Breast epithelium (tissue), 3 donors: ENCODE data around the gene EIF6.

ENCODE experiments used
- POLR2A ChIP-seq: fragments of 450-650 bp; IDR thresholded peaks from one replicate; pipeline ENCODE4 v1.6.1; 2016; ENCODE audit warnings: antibody characterized with exemption, mild to moderate bottlenecking, moderate library complexity
- TF ChIP-seq, protein P1 (sequence below), 3 donors: fragments of 450-650 bp; IDR thresholded peaks; one replicate each; pipeline ENCODE4 v1.5.1; 2016 to 2017; ENCODE audit warnings: antibody characterized with exemption in 3 of 3, mild to moderate bottlenecking in 3 of 3, moderate library complexity in 3 of 3

GRCh38 chr20:35264755-35265154, 19.8 kb downstream of the EIF6 start:
- TF ChIP-seq, protein P1, sequence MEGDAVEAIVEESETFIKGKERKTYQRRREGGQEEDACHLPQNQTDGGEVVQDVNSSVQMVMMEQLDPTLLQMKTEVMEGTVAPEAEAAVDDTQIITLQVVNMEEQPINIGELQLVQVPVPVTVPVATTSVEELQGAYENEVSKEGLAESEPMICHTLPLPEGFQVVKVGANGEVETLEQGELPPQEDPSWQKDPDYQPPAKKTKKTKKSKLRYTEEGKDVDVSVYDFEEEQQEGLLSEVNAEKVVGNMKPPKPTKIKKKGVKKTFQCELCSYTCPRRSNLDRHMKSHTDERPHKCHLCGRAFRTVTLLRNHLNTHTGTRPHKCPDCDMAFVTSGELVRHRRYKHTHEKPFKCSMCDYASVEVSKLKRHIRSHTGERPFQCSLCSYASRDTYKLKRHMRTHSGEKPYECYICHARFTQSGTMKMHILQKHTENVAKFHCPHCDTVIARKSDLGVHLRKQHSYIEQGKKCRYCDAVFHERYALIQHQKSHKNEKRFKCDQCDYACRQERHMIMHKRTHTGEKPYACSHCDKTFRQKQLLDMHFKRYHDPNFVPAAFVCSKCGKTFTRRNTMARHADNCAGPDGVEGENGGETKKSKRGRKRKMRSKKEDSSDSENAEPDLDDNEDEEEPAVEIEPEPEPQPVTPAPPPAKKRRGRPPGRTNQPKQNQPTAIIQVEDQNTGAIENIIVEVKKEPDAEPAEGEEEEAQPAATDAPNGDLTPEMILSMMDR (IDR thresholded peaks at IDR 0.05): no peak
- no peak for TF ChIP-seq POLR2A
